GM12878 (cell line): Measurements from ENCODE around the gene GIMAP6. TPM values are rescaled to one million over a fixed set of nuclear protein-coding genes. Genes with fewer than 3 reads are reported as not detected.

Experiments
- ATAC-seq: fragments of 200-7000 bp; cut with Tn5 transposase; 3 replicates; pipeline ENCODE4 v1.9.1; 2020; ENCODE audit warnings: mild to moderate bottlenecking, moderate library complexity
- BruUV-seq: library from RNA; stranded (reverse); fragments of 400-500 nt; replicated peaks from 2 replicates; lab custom pipeline; 2021; lab: Mats Ljungman, UMichigan
- CTCF ChIA-PET: fragments of 300-600 bp; sonication (Branson Sonifier 250); formaldehyde crosslinking; extraction: SDS; loops from one replicate; lab custom pipeline; 2021; ENCODE audit warnings: inconsistent platforms; lab: Yijun Ruan, JAX
- POLR2A ChIA-PET: fragments of 350-600 bp; formaldehyde crosslinking; extraction: SDS; loops from one replicate; lab custom pipeline; 2021; ENCODE audit warnings: inconsistent platforms; lab: Charles Lee
- RAD21 ChIA-PET: fragments of 300-600 bp; sonication (Branson Sonifier 250); formaldehyde crosslinking; loops from one replicate; lab custom pipeline; 2023; ENCODE audit warnings: antibody characterized with exemption; ENCODE audit not compliant: unreplicated experiment; lab: Charles Lee
- SMC1A ChIA-PET: fragments of 300-600 bp; sonication (Branson Sonifier 250); formaldehyde crosslinking; loops from one replicate; lab custom pipeline; 2023; ENCODE audit not compliant: unreplicated experiment, uncharacterized antibody; lab: Charles Lee
- DNase-seq: peaks from one replicate; pipeline ENCODE4 v3.0.0-alpha.2; 2011; ENCODE audit warnings: low read depth, low spot score
- FAIRE-seq: peaks from 3 replicates; lab custom pipeline; 2011; peaks lifted over from hg19 to GRCh38; lab: Jason Lieb, UNC
- H2AFZ ChIP-seq: 2 replicates; pipeline ENCODE4 v1.6.0; 2011; ENCODE audit warnings: low read depth, low read length, control low read depth; ENCODE audit not compliant: control insufficient read depth
- H3K27ac ChIP-seq: 2 replicates; pipeline ENCODE4 v1.5.1; 2011; ENCODE audit warnings: control low read depth; ENCODE audit not compliant: control insufficient read depth, insufficient read depth
- H3K27me3 ChIP-seq, 2 experiments: replicated peaks in 1 of 2; 2 replicates each; pipeline versions ENCODE4 v1.6.0 to v1.6.1; 2011; ENCODE audit warnings: low read length in 1 of 2; ENCODE audit not compliant: control insufficient read depth in 2 of 2, insufficient read depth in 2 of 2
- H3K36me3 ChIP-seq, 2 experiments: 2 replicates each; pipeline ENCODE4 v1.5.1; 2011; ENCODE audit warnings: low read length in 1 of 2; ENCODE audit not compliant: control insufficient read depth in 2 of 2, insufficient read depth in 2 of 2
- H3K4me1 ChIP-seq: 2 replicates; pipeline ENCODE4 v1.6.1; 2011; ENCODE audit warnings: mild to moderate bottlenecking, low read length, moderate library complexity, mixed read lengths; ENCODE audit not compliant: control insufficient read depth, insufficient read depth
- H3K4me2 ChIP-seq: 2 replicates; pipeline ENCODE4 v1.6.0; 2011; ENCODE audit warnings: control low read depth; ENCODE audit not compliant: control insufficient read depth, insufficient read depth
- H3K4me3 ChIP-seq: fragments of 200-600 bp; sonication (generic); 2 replicates; pipeline ENCODE4 v1.5.1; 2016
- H3K79me2 ChIP-seq: 2 replicates; pipeline ENCODE4 v1.6.0; 2011; ENCODE audit warnings: low read length; ENCODE audit not compliant: control insufficient read depth, insufficient read depth
- H3K9ac ChIP-seq: 2 replicates; pipeline ENCODE4 v1.8.0; 2011; ENCODE audit warnings: low read length, control low read depth, mixed read lengths; ENCODE audit not compliant: control insufficient read depth, insufficient read depth
- H3K9me3 ChIP-seq: replicated peaks from 3 replicates; pipeline ENCODE4 v1.5.1; 2011; ENCODE audit warnings: mild to moderate bottlenecking, low read length; ENCODE audit not compliant: control insufficient read depth, insufficient read depth
- H4K20me1 ChIP-seq: 2 replicates; pipeline ENCODE4 v1.6.0; 2011; ENCODE audit not compliant: control insufficient read depth, insufficient read depth
- EGR1 ChIP-seq, 2 experiments: IDR thresholded peaks; 1 replicate in 1 of 2; 2 replicates in 1 of 2; pipeline ENCODE4 v1.6.1; 2011 to 2012; ENCODE audit warnings: low read depth in 2 of 2, low read length in 2 of 2, borderline replicate concordance in 1 of 2, mild to moderate bottlenecking in 1 of 2, moderate library complexity in 1 of 2
- JUND ChIP-seq: IDR thresholded peaks from 2 replicates; pipeline ENCODE4 v1.6.1; 2012; ENCODE audit warnings: low read depth, mild to moderate bottlenecking, low read length, improper control_type of control experiment, moderate library complexity
- MEF2B ChIP-seq: fragments of 450-650 bp; IDR thresholded peaks from 2 replicates; pipeline ENCODE4 v1.6.1; 2018; ENCODE audit warnings: mild to moderate bottlenecking, moderate library complexity; ENCODE audit not compliant: partially characterized antibody, poor library complexity, severe bottlenecking
- POU2F2 ChIP-seq: IDR thresholded peaks from 3 replicates; pipeline ENCODE4 v1.6.1; 2011; ENCODE audit warnings: low read depth, mild to moderate bottlenecking, low read length, borderline replicate concordance
- SMARCA5 ChIP-seq: fragments of 450-650 bp; IDR thresholded peaks from 2 replicates; pipeline ENCODE4 v1.6.1; 2017; ENCODE audit warnings: mild to moderate bottlenecking
- WGBS: methylation state at CpG from one replicate; pipeline ENCODE4 v1.1.6; 2016; ENCODE audit warnings: low lambda C conversion rate; ENCODE audit not compliant: insufficient replicate concordance, insufficient coverage; ENCODE audit errors: missing lambda C conversion rate; 5-methylcytosine and 5-hydroxymethylcytosine counted together
- in situ Hi-C: fragments of 300-500 bp; cut with MboI; formaldehyde crosslinking; loops from 9 replicates; pipeline ENCODE4 v1.14.3; 2018; ENCODE audit warnings: mixed read lengths
- intact Hi-C: fragments of 100-400 bp; cut with micrococcal nuclease; formaldehyde crosslinking; loops from one replicate; pipeline ENCODE4 v1.14.2; 2022; ENCODE audit not compliant: unreplicated experiment
- polyA plus RNA-seq, 11 experiments: library from polyadenylated mRNA; depleted of rRNA in 4 of 11; unstranded in 6 of 11; stranded (reverse) in 5 of 11; fragments of >200 nt; fragmentation: Nextera tagmentation in 4 of 11; fragmentation: Illumina TruSeq in 1 of 11; extraction: Ambion mirVana in 4 of 11; extraction: Trizol in 1 of 11; gene quantifications; 1 replicate in 1 of 11; 2 replicates in 10 of 11; pipeline versions ENCODE4 v1.2.1 to v1.2.3, GENCODE V29; 2011 to 2016; ENCODE audit warnings: inconsistent platforms in 2 of 11, missing spikeins in 2 of 11, low read depth in 1 of 11
- total RNA-seq, 4 experiments: library from RNA; depleted of rRNA in 3 of 4; stranded (reverse); fragments of >200 nt in 3 of 4; fragmentation: Illumina TruSeq in 1 of 4; extraction: Trizol in 1 of 4; gene quantifications; 2 replicates each; pipeline versions ENCODE4 v1.2.1 to v1.2.3, GENCODE V29; 2013 to 2021
- TF ChIP-seq, protein P1 (sequence below): fragments of 450-650 bp; IDR thresholded peaks from 2 replicates; pipeline ENCODE4 v1.6.1; 2014; ENCODE audit warnings: mild to moderate bottlenecking
- TF ChIP-seq, protein P2 (sequence below): IDR thresholded peaks from 2 replicates; pipeline ENCODE4 v1.6.1; 2012; ENCODE audit warnings: mild to moderate bottlenecking, low read depth, low read length
- TF ChIP-seq, protein P3 (sequence below): fragments of 450-650 bp; IDR thresholded peaks from 2 replicates; pipeline ENCODE4 v1.6.1; 2018; ENCODE audit warnings: borderline replicate concordance, mild to moderate bottlenecking; ENCODE audit not compliant: partially characterized antibody

GIMAP6 gene
- total and polyA plus RNA-seq, 10 of the 15 experiments (the other 5 are each of a cell fraction or from before 2014, with no cell fraction given), result 6.2 to 49.2 (median 35.4) TPM

DNA sequence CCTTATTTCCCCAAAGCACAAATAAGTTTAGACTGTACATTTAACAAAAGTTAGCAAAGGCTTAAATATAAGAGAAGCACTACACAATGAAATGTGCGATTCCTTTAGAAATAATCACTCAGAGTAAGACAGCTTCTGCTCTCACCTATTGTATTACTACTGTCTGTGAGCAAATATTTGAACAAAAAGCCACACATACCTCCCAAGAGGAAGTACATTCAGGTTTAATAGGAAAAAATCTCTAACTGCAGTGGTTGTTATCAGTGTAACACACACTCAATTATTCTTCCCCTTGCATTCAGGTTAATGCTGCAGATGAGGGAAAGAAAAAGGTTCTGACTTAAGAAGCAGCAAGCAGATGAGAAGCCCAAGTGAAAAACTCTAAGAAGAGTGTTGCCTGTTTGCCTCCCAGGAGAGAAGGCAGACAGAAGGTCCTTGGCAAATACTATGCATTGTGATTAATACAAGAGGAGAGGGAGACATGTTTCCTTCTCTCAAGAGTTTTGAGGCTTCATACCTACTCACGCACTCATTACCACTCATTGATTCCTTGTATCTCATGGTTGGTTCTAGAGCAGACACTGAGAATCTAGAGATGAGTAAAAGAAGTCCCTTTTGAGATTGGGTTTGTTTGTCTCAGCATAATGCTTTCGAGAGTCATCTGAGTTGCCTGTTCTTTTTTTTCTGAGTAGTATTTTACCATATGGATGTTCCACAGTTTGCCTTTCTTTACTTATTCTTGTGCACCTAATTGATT, 51.4 kb downstream of the GIMAP6 start:
- H4K20me1 ChIP-seq, result no peaks in the 10 kb centered on the region
- DNase-seq (no peak), ATAC-seq (no peak), FAIRE-seq (no peak)
- 60% methylated on average over 3 of the region's 3 CpGs for WGBS
- H3K4me1 ChIP-seq, result no peaks in the 10 kb centered on the region
- no peak for TF ChIP-seq EGR1 (IDR thresholded peaks at IDR 0.05; ENCODE audit: borderline replicate concordance in 1 of 2, low read depth in 2 of 2, low read length in 2 of 2)
- no peak for TF ChIP-seq POU2F2
- TF ChIP-seq MEF2B, result no peak
- TF ChIP-seq, protein P1, sequence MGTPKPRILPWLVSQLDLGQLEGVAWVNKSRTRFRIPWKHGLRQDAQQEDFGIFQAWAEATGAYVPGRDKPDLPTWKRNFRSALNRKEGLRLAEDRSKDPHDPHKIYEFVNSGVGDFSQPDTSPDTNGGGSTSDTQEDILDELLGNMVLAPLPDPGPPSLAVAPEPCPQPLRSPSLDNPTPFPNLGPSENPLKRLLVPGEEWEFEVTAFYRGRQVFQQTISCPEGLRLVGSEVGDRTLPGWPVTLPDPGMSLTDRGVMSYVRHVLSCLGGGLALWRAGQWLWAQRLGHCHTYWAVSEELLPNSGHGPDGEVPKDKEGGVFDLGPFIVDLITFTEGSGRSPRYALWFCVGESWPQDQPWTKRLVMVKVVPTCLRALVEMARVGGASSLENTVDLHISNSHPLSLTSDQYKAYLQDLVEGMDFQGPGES, result no peak
- TF ChIP-seq JUND, result no peak
- TF ChIP-seq, protein P2, sequence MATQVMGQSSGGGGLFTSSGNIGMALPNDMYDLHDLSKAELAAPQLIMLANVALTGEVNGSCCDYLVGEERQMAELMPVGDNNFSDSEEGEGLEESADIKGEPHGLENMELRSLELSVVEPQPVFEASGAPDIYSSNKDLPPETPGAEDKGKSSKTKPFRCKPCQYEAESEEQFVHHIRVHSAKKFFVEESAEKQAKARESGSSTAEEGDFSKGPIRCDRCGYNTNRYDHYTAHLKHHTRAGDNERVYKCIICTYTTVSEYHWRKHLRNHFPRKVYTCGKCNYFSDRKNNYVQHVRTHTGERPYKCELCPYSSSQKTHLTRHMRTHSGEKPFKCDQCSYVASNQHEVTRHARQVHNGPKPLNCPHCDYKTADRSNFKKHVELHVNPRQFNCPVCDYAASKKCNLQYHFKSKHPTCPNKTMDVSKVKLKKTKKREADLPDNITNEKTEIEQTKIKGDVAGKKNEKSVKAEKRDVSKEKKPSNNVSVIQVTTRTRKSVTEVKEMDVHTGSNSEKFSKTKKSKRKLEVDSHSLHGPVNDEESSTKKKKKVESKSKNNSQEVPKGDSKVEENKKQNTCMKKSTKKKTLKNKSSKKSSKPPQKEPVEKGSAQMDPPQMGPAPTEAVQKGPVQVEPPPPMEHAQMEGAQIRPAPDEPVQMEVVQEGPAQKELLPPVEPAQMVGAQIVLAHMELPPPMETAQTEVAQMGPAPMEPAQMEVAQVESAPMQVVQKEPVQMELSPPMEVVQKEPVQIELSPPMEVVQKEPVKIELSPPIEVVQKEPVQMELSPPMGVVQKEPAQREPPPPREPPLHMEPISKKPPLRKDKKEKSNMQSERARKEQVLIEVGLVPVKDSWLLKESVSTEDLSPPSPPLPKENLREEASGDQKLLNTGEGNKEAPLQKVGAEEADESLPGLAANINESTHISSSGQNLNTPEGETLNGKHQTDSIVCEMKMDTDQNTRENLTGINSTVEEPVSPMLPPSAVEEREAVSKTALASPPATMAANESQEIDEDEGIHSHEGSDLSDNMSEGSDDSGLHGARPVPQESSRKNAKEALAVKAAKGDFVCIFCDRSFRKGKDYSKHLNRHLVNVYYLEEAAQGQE, result no peak
- TF ChIP-seq, protein P3, sequence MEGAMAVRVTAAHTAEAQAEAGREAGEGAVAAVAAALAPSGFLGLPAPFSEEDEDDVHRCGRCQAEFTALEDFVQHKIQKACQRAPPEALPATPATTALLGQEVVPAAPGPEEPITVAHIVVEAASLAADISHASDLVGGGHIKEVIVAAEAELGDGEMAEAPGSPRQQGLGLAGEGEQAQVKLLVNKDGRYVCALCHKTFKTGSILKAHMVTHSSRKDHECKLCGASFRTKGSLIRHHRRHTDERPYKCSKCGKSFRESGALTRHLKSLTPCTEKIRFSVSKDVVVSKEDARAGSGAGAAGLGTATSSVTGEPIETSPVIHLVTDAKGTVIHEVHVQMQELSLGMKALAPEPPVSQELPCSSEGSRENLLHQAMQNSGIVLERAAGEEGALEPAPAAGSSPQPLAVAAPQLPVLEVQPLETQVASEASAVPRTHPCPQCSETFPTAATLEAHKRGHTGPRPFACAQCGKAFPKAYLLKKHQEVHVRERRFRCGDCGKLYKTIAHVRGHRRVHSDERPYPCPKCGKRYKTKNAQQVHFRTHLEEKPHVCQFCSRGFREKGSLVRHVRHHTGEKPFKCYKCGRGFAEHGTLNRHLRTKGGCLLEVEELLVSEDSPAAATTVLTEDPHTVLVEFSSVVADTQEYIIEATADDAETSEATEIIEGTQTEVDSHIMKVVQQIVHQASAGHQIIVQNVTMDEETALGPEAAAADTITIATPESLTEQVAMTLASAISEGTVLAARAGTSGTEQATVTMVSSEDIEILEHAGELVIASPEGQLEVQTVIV, result no peak
- TF ChIP-seq SMARCA5, result no peak
- ChIA-PET SMC1A (interaction anchor here (1.5 kb wide), 1 partner anchor 11 kb away, joined by 4 read pairs; no protein-coding TSS in a partner anchor), RAD21 (no interaction called here), POLR2A (no interaction called here), CTCF (no interaction called here)
- BruUV-seq, result no TSS peak
- no peaks in the 10 kb centered on the region for H3K79me2 ChIP-seq
- H3K9me3 ChIP-seq, result peaks cover 8% of the 10 kb centered on the region; the same call in 2 of the 3 replicates
- H3K27me3 ChIP-seq, result no peaks in the 10 kb centered on the region
- H2AFZ ChIP-seq, result no peak overlapping the region
- H3K27ac ChIP-seq, result no peak overlapping the region
- H3K4me3 ChIP-seq, result no peak overlapping the region
- intact Hi-C loops, result no loop called here
- H3K36me3 ChIP-seq, result no peaks in the 10 kb centered on the region
- no peak overlapping the region for H3K9ac ChIP-seq
- in situ Hi-C loops, result no loop called here
- no peak overlapping the region for H3K4me2 ChIP-seq
